SK-N-SH treated with all-trans-retinoic acid at 6 μM for 48 hours (cell line): ENCODE data around the gene CRYM.

ENCODE experiments used
- ARNTL ChIP-seq: fragments of 450-650 bp; formaldehyde crosslinking; IDR thresholded peaks from 2 replicates; pipeline ENCODE4 v1.5.0; 2020; ENCODE audit warnings: low read depth, mild to moderate bottlenecking, moderate library complexity, borderline replicate concordance
- CREB5 ChIP-seq: fragments of 250-450 bp; sonication (Bioruptor Pico); IDR thresholded peaks from 2 replicates; pipeline ENCODE4 v1.5.1; 2020; ENCODE audit warnings: low read depth, mild to moderate bottlenecking, moderate library complexity
- CSDC2 ChIP-seq: fragments of 250-450 bp; sonication (Bioruptor Pico); IDR thresholded peaks from 2 replicates; pipeline ENCODE4 v1.5.0; 2020; ENCODE audit warnings: mild to moderate bottlenecking, moderate library complexity
- CSRNP3 ChIP-seq: fragments of 250-450 bp; sonication (Bioruptor Pico); IDR thresholded peaks from 2 replicates; pipeline ENCODE4 v1.5.1; 2021; ENCODE audit warnings: mild to moderate bottlenecking, moderate library complexity
- OSR1 ChIP-seq: fragments of 250-450 bp; sonication (Bioruptor Pico); IDR thresholded peaks from 2 replicates; pipeline ENCODE4 v1.8.0; 2022; ENCODE audit warnings: moderate library complexity, mild to moderate bottlenecking, inconsistent platforms
- PPARA ChIP-seq: fragments of 250-450 bp; sonication (Bioruptor Pico); IDR thresholded peaks from 2 replicates; pipeline ENCODE4 v1.5.0; 2020; ENCODE audit warnings: mild to moderate bottlenecking, borderline replicate concordance
- ZFP3 ChIP-seq: fragments of 250-450 bp; sonication (Bioruptor Pico); IDR thresholded peaks from 2 replicates; pipeline ENCODE4 v1.5.0; 2020; ENCODE audit warnings: mild to moderate bottlenecking, moderate library complexity
- ZFP30 ChIP-seq: fragments of 450-650 bp; formaldehyde crosslinking; IDR thresholded peaks from 2 replicates; pipeline ENCODE4 v1.5.0; 2022; ENCODE audit warnings: mild to moderate bottlenecking, moderate library complexity
- ZNF565 ChIP-seq: fragments of 450-650 bp; formaldehyde crosslinking; conservative IDR thresholded peaks from 2 replicates; pipeline ENCODE4 v1.5.0; 2020; ENCODE audit warnings: low read depth, mild to moderate bottlenecking, moderate library complexity
- TF ChIP-seq, protein P1 (sequence below): fragments of 250-450 bp; sonication (Bioruptor Pico); IDR thresholded peaks from 2 replicates; pipeline ENCODE4 v1.8.0; 2020; ENCODE audit warnings: mild to moderate bottlenecking, moderate library complexity, borderline replicate concordance

GRCh38 chr16:21301895-21302291 is 23.8 kb upstream of the CRYM start:
- TF ChIP-seq ZFP3 (CRISPR knock-in tag) (no peak), CREB5 (CRISPR knock-in tag) (no peak), CSDC2 (CRISPR knock-in tag) (no peak), ZNF565 (CRISPR knock-in tag) (no peak), ZFP30 (no peak), CSRNP3 (CRISPR knock-in tag) (no peak), ARNTL (CRISPR knock-in tag) (no peak), PPARA (CRISPR knock-in tag) (no peak), OSR1 (CRISPR knock-in tag) (no peak)
- TF ChIP-seq, protein P1, sequence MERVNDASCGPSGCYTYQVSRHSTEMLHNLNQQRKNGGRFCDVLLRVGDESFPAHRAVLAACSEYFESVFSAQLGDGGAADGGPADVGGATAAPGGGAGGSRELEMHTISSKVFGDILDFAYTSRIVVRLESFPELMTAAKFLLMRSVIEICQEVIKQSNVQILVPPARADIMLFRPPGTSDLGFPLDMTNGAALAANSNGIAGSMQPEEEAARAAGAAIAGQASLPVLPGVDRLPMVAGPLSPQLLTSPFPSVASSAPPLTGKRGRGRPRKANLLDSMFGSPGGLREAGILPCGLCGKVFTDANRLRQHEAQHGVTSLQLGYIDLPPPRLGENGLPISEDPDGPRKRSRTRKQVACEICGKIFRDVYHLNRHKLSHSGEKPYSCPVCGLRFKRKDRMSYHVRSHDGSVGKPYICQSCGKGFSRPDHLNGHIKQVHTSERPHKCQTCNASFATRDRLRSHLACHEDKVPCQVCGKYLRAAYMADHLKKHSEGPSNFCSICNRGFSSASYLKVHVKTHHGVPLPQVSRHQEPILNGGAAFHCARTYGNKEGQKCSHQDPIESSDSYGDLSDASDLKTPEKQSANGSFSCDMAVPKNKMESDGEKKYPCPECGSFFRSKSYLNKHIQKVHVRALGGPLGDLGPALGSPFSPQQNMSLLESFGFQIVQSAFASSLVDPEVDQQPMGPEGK (CRISPR knock-in tag) = no peak
